HCT116 (cell line): ENCODE measurements around the gene SMIM11.
"Not testable (repeated sequence)": the region's sequence is repeated elsewhere in the genome, so short reads cannot be mapped to it uniquely, and the experiment has no call there.

ENCODE experiments used
- POLR2A ChIP-seq: IDR thresholded peaks from 2 replicates; pipeline ENCODE4 v1.7.0; 2011; ENCODE audit warnings: borderline replicate concordance; ENCODE audit not compliant: insufficient read depth, insufficient read length; ENCODE audit errors: extremely low read depth
- RAD21 ChIP-seq: IDR thresholded peaks from 2 replicates; pipeline ENCODE4 v1.6.1; 2012; ENCODE audit warnings: low read depth, mild to moderate bottlenecking
- TF ChIP-seq, protein P1 (sequence below), 3 experiments: fragments of 200-600 bp in 1 of 3; sonication (generic) in 1 of 3; IDR thresholded peaks in 2 of 3; conservative IDR thresholded peaks in 1 of 3; 2 replicates each; pipeline ENCODE4 v1.5.1; 2012 to 2017; ENCODE audit warnings: low read depth in 2 of 3, low read length in 2 of 3, antibody characterized with exemption in 1 of 3, borderline replicate concordance in 1 of 3, control low read depth in 1 of 3, mild to moderate bottlenecking in 1 of 3, mixed read lengths in 1 of 3, mixed run types in 1 of 3, moderate library complexity in 1 of 3; ENCODE audit not compliant: insufficient read depth in 1 of 3

DNA sequence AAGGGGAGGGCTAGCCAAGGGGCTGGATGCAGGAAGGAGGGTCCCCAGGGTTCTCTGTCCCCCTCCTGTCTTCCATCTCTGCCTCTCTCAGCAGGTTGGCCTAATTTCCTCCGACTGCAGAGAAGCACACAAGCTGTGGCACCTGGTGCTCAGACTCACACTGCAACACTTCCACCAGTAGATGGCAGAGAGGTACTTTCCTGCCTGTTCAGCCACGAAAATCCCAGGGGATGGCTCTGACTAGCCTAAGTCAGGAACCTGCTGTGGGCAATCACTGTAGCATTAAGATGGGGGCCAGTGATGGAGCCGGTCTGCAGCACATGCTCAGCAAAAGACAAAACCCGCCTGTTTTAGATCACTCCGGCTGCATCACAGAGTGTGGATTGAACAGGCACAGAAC lies 54.4 kb downstream of the SMIM11 start:
- TF ChIP-seq RAD21, POLR2A: not testable (repeated sequence)
- TF ChIP-seq, protein P1, sequence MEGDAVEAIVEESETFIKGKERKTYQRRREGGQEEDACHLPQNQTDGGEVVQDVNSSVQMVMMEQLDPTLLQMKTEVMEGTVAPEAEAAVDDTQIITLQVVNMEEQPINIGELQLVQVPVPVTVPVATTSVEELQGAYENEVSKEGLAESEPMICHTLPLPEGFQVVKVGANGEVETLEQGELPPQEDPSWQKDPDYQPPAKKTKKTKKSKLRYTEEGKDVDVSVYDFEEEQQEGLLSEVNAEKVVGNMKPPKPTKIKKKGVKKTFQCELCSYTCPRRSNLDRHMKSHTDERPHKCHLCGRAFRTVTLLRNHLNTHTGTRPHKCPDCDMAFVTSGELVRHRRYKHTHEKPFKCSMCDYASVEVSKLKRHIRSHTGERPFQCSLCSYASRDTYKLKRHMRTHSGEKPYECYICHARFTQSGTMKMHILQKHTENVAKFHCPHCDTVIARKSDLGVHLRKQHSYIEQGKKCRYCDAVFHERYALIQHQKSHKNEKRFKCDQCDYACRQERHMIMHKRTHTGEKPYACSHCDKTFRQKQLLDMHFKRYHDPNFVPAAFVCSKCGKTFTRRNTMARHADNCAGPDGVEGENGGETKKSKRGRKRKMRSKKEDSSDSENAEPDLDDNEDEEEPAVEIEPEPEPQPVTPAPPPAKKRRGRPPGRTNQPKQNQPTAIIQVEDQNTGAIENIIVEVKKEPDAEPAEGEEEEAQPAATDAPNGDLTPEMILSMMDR (IDR thresholded peaks at IDR 0.05 in 2 of 3, conservative IDR thresholded peaks at IDR 0.05 in 1 of 3; ENCODE audit: borderline replicate concordance in 1 of 3, insufficient read depth in 1 of 3, low read depth in 2 of 3, low read length in 2 of 3), result not testable (repeated sequence)
